OCI-LY7 (cell line): ENCODE measurements around the gene ABHD10. TPM values are rescaled to one million over a fixed set of nuclear protein-coding genes. Genes with fewer than 3 reads are reported as not detected.

Experiments used
- BruUV-seq: library from RNA; stranded (reverse); fragments of 400-500 nt; replicated peaks from 2 replicates; lab custom pipeline; 2021; lab: Mats Ljungman, UMichigan
- CTCF ChIA-PET: fragments of 300-600 bp; sonication (Branson Sonifier 250); formaldehyde crosslinking; loops from one replicate; lab custom pipeline; 2022; ENCODE audit warnings: antibody characterized with exemption; ENCODE audit not compliant: unreplicated experiment; lab: Charles Lee
- POLR2A ChIA-PET: fragments of 300-600 bp; sonication (Branson Sonifier 250); formaldehyde crosslinking; loops from one replicate; lab custom pipeline; 2022; ENCODE audit warnings: antibody characterized with exemption; lab: Charles Lee
- DNase-seq: peaks from one replicate; pipeline ENCODE4 v3.0.0-alpha.2; 2015; ENCODE audit warnings: low spot score
- H2AFZ ChIP-seq: fragments of 200-600 bp; sonication (generic), shearing (Covaris generic); 2 replicates; pipeline ENCODE4 v1.6.1; 2014; ENCODE audit warnings: mild to moderate bottlenecking, antibody characterized with exemption, low read length, moderate library complexity
- H3K27ac ChIP-seq: fragments of 200-600 bp; sonication (generic); 2 replicates; pipeline ENCODE4 v1.5.1; 2014; ENCODE audit warnings: mixed run types, low read depth, mild to moderate bottlenecking, moderate library complexity, low read length, inconsistent platforms; ENCODE audit not compliant: poor library complexity, severe bottlenecking
- H3K36me3 ChIP-seq: fragments of 200-600 bp; sonication (generic); 2 replicates; pipeline ENCODE4 v1.6.1; 2014; ENCODE audit warnings: mild to moderate bottlenecking, antibody characterized with exemption, low read length, moderate library complexity, mixed read lengths; ENCODE audit not compliant: insufficient read depth
- H3K4me1 ChIP-seq: fragments of 200-600 bp; sonication (generic); 2 replicates; pipeline ENCODE4 v1.5.1; 2014; ENCODE audit warnings: mild to moderate bottlenecking, low read length; ENCODE audit not compliant: insufficient read depth, poor library complexity, severe bottlenecking
- H3K4me2 ChIP-seq: fragments of 200-600 bp; sonication (generic); 2 replicates; pipeline ENCODE4 v1.6.1; 2014; ENCODE audit warnings: mild to moderate bottlenecking, low read length
- H3K4me3 ChIP-seq: fragments of 200-600 bp; sonication (generic); 2 replicates; pipeline ENCODE4 v1.5.1; 2014; ENCODE audit warnings: mild to moderate bottlenecking, low read depth, low read length; ENCODE audit not compliant: poor library complexity, severe bottlenecking
- H3K79me2 ChIP-seq: fragments of 200-600 bp; sonication (generic); 2 replicates; pipeline ENCODE4 v1.6.1; 2016; ENCODE audit warnings: low read depth, mild to moderate bottlenecking, low read length, moderate library complexity, mixed read lengths; ENCODE audit not compliant: insufficient read depth
- H3K9me2 ChIP-seq: fragments of 200-600 bp; sonication (generic); 2 replicates; pipeline ENCODE4 v1.6.1; 2016; ENCODE audit warnings: mild to moderate bottlenecking, low read length, mixed read lengths; ENCODE audit not compliant: insufficient read depth
- H3K9me3 ChIP-seq: fragments of 200-600 bp; sonication (generic); 2 replicates; pipeline ENCODE4 v1.6.1; 2014; ENCODE audit warnings: mild to moderate bottlenecking, mixed run types, low read length, mixed read lengths
- H4K20me1 ChIP-seq: fragments of 200-600 bp; sonication (generic); 2 replicates; pipeline ENCODE4 v1.6.1; 2014; ENCODE audit warnings: mild to moderate bottlenecking, antibody characterized with exemption, low read length, moderate library complexity, mixed read lengths; ENCODE audit not compliant: insufficient read depth
- CTCF ChIP-seq: fragments of 200-600 bp; sonication (generic); conservative IDR thresholded peaks from 2 replicates; pipeline ENCODE4 v1.5.1; 2014; ENCODE audit warnings: mild to moderate bottlenecking, antibody characterized with exemption, low read length, moderate library complexity, mixed read lengths
- EZH2phosphoT487 ChIP-seq: fragments of 200-600 bp; sonication (generic); IDR thresholded peaks from 2 replicates; pipeline ENCODE4 v1.6.1; 2018; ENCODE audit warnings: low read depth, borderline replicate concordance, mild to moderate bottlenecking, mixed run types, antibody characterized with exemption, low read length, moderate library complexity, mixed read lengths
- intact Hi-C: fragments of 100-400 bp; cut with micrococcal nuclease; formaldehyde crosslinking; loops from one replicate; pipeline ENCODE4 v1.10.0; 2022; ENCODE audit not compliant: unreplicated experiment
- total RNA-seq, 2 experiments: library from RNA; depleted of rRNA in 1 of 2; stranded (reverse); fragments of >200 nt in 1 of 2; shearing (Covaris generic) in 1 of 2; gene quantifications; 2 replicates each; pipeline ENCODE4 v1.2.3, GENCODE V29; 2014 to 2022

The ABHD10 gene
- total RNA-seq, 2 experiments from 2014 or later: 40.8 to 46.5 TPM

- Histone ChIP-seq H3K36me3 (no peaks in the 10 kb centered on the region), H3K27ac (no peak overlapping the region), H3K4me1 (no peaks in the 10 kb centered on the region), H3K9me2 (no peaks in the 10 kb centered on the region), H4K20me1 (no peaks in the 10 kb centered on the region), H2AFZ (no peak overlapping the region), H3K9me3 (no peaks in the 10 kb centered on the region), H3K79me2 (no peaks in the 10 kb centered on the region), H3K4me2 (no peak overlapping the region), H3K4me3 (no peak overlapping the region)
- TF ChIP-seq CTCF (no peak), EZH2phosphoT487 (no peak)
- CTCF ChIA-PET: no interaction called here
- intact Hi-C loops: no loop called here
- BruUV-seq: no TSS peak
- DNase-seq: no peak
- POLR2A ChIA-PET: interaction anchor here (0.7 to 0.8 kb wide), 3 partner anchors 10 to 612 kb away, joined by 3 to 4 read pairs (median 3); partner anchors contain the start of gene ABHD10
Measured at GRCh38 chr3:112027142-112027541, 48.3 kb downstream of the ABHD10 start.

GRCh38 chr3:112027826-112028225, 49.0 kb downstream of the ABHD10 start:
- Histone ChIP-seq H4K20me1 (no peaks in the 10 kb centered on the region), H3K36me3 (no peaks in the 10 kb centered on the region), H3K9me3 (no peaks in the 10 kb centered on the region), H2AFZ (no peak overlapping the region), H3K4me1 (no peaks in the 10 kb centered on the region), H3K27ac (no peak overlapping the region), H3K4me2 (no peak overlapping the region), H3K4me3 (no peak overlapping the region), H3K79me2 (no peaks in the 10 kb centered on the region), H3K9me2 (no peaks in the 10 kb centered on the region)
- intact Hi-C loops: no loop called here
- ChIA-PET POLR2A (interaction anchor here (0.6 to 0.7 kb wide), 2 partner anchors 66 to 612 kb away, joined by 3 to 4 read pairs; no protein-coding TSS in a partner anchor), CTCF (no interaction called here)
- BruUV-seq: no TSS peak
- no peak for TF ChIP-seq EZH2phosphoT487
- TF ChIP-seq CTCF: no peak
- no peak for DNase-seq

DNA sequence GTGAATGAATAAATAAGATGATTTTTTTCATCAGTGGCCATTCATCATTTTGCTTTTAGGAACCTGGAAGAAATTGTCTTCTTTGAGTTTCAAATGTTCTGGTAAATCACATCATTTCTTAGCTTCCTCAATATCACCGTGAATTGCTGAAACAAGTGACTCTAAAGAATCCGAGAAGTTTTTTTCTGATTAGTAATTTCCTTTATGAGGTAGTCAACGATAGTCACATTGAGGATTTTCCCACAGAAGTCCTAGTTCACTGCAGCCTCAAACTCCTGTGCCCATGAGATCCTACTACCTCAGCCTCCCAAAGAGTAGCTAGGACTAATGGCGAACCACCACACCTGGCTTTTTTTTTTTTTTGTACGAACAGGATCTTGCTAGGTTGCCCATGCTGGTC, 52.1 kb downstream of the ABHD10 start:
- no peaks in the 10 kb centered on the region for H3K9me3 ChIP-seq
- H3K4me1 ChIP-seq: no peaks in the 10 kb centered on the region
- no peaks in the 10 kb centered on the region for H3K9me2 ChIP-seq
- POLR2A ChIA-PET: interaction anchor here (0.8 kb wide), 1 partner anchor 58 kb away, joined by 3 read pairs; no protein-coding TSS in a partner anchor
- H2AFZ ChIP-seq: no peak overlapping the region
- no peak for TF ChIP-seq CTCF
- TF ChIP-seq EZH2phosphoT487: no peak
- no peak overlapping the region for H3K4me2 ChIP-seq
- H4K20me1 ChIP-seq: no peaks in the 10 kb centered on the region
- CTCF ChIA-PET: interaction anchor here (1.7 kb wide), 1 partner anchor 12 kb away, joined by 3 read pairs; no protein-coding TSS in a partner anchor
- H3K4me3 ChIP-seq: no peak overlapping the region
- intact Hi-C loops: no loop called here
- H3K79me2 ChIP-seq: no peaks in the 10 kb centered on the region
- no TSS peak for BruUV-seq
- DNase-seq: no peak
- no peak overlapping the region for H3K27ac ChIP-seq
- H3K36me3 ChIP-seq: no peaks in the 10 kb centered on the region
